K562 (cell line): ENCODE measurements around the gene SLC17A9. TPM values are rescaled to one million over a fixed set of nuclear protein-coding genes. Genes with fewer than 3 reads are reported as not detected.

Experiments
- CXXC5 ChIP-seq: fragments of 250-450 bp; sonication (Bioruptor Pico); IDR thresholded peaks from 2 replicates; pipeline ENCODE4 v1.8.0; 2022; ENCODE audit warnings: inconsistent platforms, mild to moderate bottlenecking, moderate library complexity
- EHMT2 ChIP-seq: fragments of 450-650 bp; IDR thresholded peaks from 2 replicates; pipeline ENCODE4 v1.6.1; 2018; ENCODE audit warnings: antibody characterized with exemption
- WHSC1 ChIP-seq: IDR thresholded peaks from one replicate; pipeline ENCODE4 v1.6.1; 2012; ENCODE audit warnings: low read length, control low read depth, inconsistent platforms
- ZC3H4 ChIP-seq: sonication (generic); formaldehyde crosslinking; IDR thresholded peaks from 2 replicates; pipeline ENCODE4 v1.9.0; 2021; ENCODE audit warnings: missing genetic modification reagents, borderline replicate concordance
- ZNF696 ChIP-seq: fragments of 250-450 bp; sonication (Bioruptor Pico); conservative IDR thresholded peaks from 2 replicates; pipeline ENCODE4 v1.4.0; 2020; ENCODE audit warnings: mild to moderate bottlenecking, moderate library complexity
- ZNF785 ChIP-seq: fragments of 250-450 bp; sonication (Bioruptor Pico); IDR thresholded peaks from 2 replicates; pipeline ENCODE4 v1.4.0; 2020; ENCODE audit warnings: mild to moderate bottlenecking
- polyA plus RNA-seq, 8 experiments: library from polyadenylated mRNA; depleted of rRNA in 4 of 8; stranded (reverse) in 5 of 8; unstranded in 3 of 8; fragments of >200 nt; fragmentation: Nextera tagmentation in 2 of 8; fragmentation: Illumina TruSeq in 1 of 8; extraction: Ambion mirVana in 2 of 8; extraction: Trizol in 1 of 8; gene quantifications; 2 replicates each; pipeline versions ENCODE4 v1.2.1 to v1.2.3, GENCODE V29; 2011 to 2014; ENCODE audit warnings: inconsistent platforms in 1 of 8, missing spikeins in 1 of 8
- total RNA-seq, 7 experiments: library from RNA; depleted of rRNA in 6 of 7; stranded (reverse); fragments of >200 nt in 6 of 7; fragmentation: Illumina TruSeq in 2 of 7; extraction: Trizol in 2 of 7; gene quantifications; 2 replicates each; pipeline versions ENCODE4 v1.2.1 to v1.2.3, GENCODE V29; 2011 to 2021; ENCODE audit warnings: low replicate concordance in 1 of 7
- TF ChIP-seq, protein P1 (sequence below), 2 experiments: fragments of 450-650 bp; formaldehyde crosslinking in 1 of 2; IDR thresholded peaks; 2 replicates each; pipeline versions ENCODE4 v1.4.0 to v1.6.1; 2014 to 2020; ENCODE audit warnings: mild to moderate bottlenecking in 2 of 2, borderline replicate concordance in 1 of 2, low read depth in 1 of 2
- TF ChIP-seq, protein P2 (sequence below): fragments of 200-800 bp; sonication (Bioruptor generic); IDR thresholded peaks from 2 replicates; pipeline ENCODE4 v1.6.1; 2016; ENCODE audit warnings: missing genetic modification characterization, missing compliant biosample characterization
- TF ChIP-seq, protein P3 (sequence below): fragments of 450-650 bp; formaldehyde crosslinking; IDR thresholded peaks from 2 replicates; pipeline ENCODE4 v1.4.0; 2020; ENCODE audit warnings: mild to moderate bottlenecking, moderate library complexity
- TF ChIP-seq, protein P4 (sequence below): fragments of 450-650 bp; conservative IDR thresholded peaks from 2 replicates; pipeline ENCODE4 v1.6.1; 2016; ENCODE audit warnings: missing genetic modification characterization, low read depth, mild to moderate bottlenecking, missing compliant biosample characterization, moderate library complexity

SLC17A9 gene
- total and polyA plus RNA-seq, 9 of the 15 experiments (the other 6 are each of a cell fraction or from before 2014, with no cell fraction given), result 0.04 to 0.31 TPM; not detected in 7

DNA sequence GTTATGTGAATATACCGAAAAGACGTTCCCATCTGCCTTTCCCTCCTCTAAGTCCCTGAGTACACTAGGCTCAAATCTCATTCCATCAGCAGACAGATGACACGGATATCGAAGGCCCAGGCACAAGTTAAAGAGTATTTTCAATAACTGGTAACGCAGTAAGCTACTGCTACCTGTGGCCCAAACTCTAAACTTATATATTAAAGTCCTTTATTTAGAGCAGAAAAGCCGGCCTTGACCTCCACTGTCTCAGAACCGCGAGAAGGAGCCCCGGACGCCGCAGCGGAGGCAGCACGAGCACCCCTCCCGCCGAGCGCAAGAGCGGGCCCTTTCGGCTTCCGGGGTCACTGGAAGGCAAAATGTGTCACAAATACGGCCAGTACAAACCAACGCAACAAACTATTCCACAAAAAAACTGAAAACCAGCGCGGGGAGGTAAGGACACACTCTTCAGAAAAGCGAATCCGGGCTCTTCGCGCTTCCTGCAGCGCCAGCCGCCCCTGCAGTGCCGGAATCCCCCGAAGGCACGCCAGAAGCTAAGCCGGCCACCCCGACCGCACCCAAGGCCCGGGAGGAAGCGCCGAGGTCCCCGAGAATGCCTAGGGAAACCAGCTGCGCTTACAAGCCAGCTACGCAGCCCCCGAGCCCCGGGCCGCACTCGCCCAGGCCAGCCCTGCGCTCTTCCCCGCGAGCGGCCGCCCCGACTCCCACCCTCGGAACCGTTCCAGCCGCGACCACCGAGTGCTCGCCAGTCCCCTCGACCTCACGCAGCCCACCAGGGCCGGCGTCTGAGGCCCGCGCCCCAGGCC, 26.9 kb upstream of the SLC17A9 start (continued):
- TF ChIP-seq, protein P1, sequence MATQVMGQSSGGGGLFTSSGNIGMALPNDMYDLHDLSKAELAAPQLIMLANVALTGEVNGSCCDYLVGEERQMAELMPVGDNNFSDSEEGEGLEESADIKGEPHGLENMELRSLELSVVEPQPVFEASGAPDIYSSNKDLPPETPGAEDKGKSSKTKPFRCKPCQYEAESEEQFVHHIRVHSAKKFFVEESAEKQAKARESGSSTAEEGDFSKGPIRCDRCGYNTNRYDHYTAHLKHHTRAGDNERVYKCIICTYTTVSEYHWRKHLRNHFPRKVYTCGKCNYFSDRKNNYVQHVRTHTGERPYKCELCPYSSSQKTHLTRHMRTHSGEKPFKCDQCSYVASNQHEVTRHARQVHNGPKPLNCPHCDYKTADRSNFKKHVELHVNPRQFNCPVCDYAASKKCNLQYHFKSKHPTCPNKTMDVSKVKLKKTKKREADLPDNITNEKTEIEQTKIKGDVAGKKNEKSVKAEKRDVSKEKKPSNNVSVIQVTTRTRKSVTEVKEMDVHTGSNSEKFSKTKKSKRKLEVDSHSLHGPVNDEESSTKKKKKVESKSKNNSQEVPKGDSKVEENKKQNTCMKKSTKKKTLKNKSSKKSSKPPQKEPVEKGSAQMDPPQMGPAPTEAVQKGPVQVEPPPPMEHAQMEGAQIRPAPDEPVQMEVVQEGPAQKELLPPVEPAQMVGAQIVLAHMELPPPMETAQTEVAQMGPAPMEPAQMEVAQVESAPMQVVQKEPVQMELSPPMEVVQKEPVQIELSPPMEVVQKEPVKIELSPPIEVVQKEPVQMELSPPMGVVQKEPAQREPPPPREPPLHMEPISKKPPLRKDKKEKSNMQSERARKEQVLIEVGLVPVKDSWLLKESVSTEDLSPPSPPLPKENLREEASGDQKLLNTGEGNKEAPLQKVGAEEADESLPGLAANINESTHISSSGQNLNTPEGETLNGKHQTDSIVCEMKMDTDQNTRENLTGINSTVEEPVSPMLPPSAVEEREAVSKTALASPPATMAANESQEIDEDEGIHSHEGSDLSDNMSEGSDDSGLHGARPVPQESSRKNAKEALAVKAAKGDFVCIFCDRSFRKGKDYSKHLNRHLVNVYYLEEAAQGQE (IDR thresholded peaks at IDR 0.05; ENCODE audit: borderline replicate concordance), result no peak
- TF ChIP-seq, protein P1 (CRISPR knock-in tag; IDR thresholded peaks at IDR 0.05; ENCODE audit: low read depth), result no peak
- 0 out of 2 replicates have a peak, but pooled peaks have one; percentile 14 for TF ChIP-seq ZC3H4 (CRISPR knock-in tag)
- TF ChIP-seq, protein P2, sequence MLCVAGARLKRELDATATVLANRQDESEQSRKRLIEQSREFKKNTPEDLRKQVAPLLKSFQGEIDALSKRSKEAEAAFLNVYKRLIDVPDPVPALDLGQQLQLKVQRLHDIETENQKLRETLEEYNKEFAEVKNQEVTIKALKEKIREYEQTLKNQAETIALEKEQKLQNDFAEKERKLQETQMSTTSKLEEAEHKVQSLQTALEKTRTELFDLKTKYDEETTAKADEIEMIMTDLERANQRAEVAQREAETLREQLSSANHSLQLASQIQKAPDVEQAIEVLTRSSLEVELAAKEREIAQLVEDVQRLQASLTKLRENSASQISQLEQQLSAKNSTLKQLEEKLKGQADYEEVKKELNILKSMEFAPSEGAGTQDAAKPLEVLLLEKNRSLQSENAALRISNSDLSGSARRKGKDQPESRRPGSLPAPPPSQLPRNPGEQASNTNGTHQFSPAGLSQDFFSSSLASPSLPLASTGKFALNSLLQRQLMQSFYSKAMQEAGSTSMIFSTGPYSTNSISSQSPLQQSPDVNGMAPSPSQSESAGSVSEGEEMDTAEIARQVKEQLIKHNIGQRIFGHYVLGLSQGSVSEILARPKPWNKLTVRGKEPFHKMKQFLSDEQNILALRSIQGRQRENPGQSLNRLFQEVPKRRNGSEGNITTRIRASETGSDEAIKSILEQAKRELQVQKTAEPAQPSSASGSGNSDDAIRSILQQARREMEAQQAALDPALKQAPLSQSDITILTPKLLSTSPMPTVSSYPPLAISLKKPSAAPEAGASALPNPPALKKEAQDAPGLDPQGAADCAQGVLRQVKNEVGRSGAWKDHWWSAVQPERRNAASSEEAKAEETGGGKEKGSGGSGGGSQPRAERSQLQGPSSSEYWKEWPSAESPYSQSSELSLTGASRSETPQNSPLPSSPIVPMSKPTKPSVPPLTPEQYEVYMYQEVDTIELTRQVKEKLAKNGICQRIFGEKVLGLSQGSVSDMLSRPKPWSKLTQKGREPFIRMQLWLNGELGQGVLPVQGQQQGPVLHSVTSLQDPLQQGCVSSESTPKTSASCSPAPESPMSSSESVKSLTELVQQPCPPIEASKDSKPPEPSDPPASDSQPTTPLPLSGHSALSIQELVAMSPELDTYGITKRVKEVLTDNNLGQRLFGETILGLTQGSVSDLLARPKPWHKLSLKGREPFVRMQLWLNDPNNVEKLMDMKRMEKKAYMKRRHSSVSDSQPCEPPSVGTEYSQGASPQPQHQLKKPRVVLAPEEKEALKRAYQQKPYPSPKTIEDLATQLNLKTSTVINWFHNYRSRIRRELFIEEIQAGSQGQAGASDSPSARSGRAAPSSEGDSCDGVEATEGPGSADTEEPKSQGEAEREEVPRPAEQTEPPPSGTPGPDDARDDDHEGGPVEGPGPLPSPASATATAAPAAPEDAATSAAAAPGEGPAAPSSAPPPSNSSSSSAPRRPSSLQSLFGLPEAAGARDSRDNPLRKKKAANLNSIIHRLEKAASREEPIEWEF (CRISPR knock-in tag), result no peak
- TF ChIP-seq, protein P3, sequence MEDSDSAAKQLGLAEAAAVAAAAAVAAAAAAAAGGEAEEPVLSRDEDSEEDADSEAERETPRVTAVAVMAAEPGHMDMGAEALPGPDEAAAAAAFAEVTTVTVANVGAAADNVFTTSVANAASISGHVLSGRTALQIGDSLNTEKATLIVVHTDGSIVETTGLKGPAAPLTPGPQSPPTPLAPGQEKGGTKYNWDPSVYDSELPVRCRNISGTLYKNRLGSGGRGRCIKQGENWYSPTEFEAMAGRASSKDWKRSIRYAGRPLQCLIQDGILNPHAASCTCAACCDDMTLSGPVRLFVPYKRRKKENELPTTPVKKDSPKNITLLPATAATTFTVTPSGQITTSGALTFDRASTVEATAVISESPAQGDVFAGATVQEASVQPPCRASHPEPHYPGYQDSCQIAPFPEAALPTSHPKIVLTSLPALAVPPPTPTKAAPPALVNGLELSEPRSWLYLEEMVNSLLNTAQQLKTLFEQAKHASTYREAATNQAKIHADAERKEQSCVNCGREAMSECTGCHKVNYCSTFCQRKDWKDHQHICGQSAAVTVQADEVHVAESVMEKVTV (CRISPR knock-in tag), result no peak
- no peak for TF ChIP-seq ZNF696
- no peak for TF ChIP-seq CXXC5
- TF ChIP-seq, protein P4, sequence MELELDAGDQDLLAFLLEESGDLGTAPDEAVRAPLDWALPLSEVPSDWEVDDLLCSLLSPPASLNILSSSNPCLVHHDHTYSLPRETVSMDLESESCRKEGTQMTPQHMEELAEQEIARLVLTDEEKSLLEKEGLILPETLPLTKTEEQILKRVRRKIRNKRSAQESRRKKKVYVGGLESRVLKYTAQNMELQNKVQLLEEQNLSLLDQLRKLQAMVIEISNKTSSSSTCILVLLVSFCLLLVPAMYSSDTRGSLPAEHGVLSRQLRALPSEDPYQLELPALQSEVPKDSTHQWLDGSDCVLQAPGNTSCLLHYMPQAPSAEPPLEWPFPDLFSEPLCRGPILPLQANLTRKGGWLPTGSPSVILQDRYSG, result no peak
- no peak for TF ChIP-seq ZNF785 (CRISPR knock-in tag)
- no peak for TF ChIP-seq EHMT2
- TF ChIP-seq WHSC1, result no peak
